Jurkat, Clone E6-1 (cell line): ENCODE data around the gene COP1.
"Not testable (repeated sequence)": the region's sequence is repeated elsewhere in the genome, so short reads cannot be mapped to it uniquely, and the experiment has no call there.

Experiments used
- DNase-seq: peaks from one replicate; pipeline ENCODE4 v3.0.0-alpha.2; 2011; ENCODE audit warnings: low read depth, low spot score
- H3K4me3 ChIP-seq: 2 replicates; pipeline ENCODE4 v1.5.1; 2011; ENCODE audit warnings: mild to moderate bottlenecking, low read length, control low read depth, moderate library complexity

The COP1 gene

DNA sequence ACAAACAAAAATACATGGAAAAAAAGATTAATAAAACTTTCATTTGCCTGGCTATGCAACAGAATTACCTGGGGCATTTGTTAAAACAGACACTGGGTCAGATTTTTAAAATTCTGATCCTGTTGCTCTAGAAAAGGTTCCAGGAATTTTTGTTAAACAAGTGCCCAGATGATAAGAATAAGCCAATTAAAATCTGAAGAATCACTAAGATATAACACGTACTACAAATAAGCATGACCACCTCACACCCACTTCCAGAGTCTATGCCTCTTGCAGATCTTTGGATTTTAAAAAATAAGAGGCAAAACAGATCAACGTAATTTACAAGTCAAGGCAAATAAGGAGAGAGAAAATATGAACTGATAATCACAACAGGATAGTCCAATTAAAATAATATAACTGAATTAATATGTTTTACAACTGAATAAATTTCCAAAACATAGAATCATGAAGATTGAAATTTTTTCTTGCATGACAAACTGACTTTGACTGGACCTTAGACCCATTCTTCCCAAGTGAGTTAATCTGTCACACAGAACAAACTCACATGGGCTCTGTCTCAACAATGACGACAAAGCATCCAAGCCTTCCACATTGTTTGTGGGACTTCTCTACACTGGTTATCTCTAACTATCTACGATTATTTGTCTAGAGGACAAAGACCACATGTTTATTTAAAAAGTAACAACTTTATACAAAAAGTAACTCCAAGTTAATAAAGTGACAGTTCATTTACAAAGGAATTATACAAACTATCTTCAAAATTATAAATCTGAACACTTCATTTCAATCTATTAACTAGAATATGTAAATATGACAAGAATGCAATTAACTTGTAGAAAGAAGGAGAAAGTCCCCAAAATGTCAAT lies 56.9 kb downstream of the COP1 start:
- no peak for DNase-seq
- H3K4me3 ChIP-seq, result no peak overlapping the region

DNA sequence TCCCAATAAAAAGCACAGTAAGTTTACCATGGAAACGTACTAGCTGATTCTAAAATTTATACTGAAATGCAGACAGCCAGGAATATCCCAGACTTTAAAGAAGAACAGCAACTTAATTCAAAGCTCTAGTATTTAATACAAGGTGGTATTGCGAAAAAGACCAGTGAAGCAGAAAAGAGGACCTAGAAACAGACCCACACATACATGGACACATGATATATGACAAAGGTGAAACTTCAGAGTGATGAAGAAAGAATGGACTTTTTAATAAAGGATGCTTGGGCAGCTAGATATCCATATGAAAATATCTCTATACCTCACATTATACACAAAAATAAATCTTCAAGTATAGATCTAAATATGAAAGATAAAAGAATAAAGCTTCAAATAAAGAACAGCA lies 62.6 kb downstream of the COP1 start:
- no peak for DNase-seq

DNA sequence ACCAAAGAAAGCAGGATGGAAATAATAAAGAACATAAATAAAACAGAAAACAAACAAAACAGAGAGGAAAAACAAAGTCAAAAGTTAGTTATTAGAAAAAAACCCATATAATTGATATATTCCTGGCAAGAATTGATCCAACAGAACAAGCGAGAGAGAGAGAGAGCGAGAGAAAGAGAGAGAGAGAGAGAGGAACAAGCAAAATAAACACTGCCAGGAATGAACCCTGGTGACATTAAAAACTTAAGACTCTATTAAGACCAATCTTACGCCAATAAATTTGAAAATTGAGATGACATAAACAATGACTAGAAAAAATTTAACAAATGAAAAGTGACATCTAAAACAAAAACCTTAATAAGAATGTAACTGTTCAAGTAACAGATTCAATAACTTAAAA lies 64.1 kb downstream of the COP1 start:
- DNase-seq, result no peak
- no peak overlapping the region for H3K4me3 ChIP-seq

More for the DNA sequence above, 62.6 kb downstream of the COP1 start:
- no peak overlapping the region for H3K4me3 ChIP-seq

DNA sequence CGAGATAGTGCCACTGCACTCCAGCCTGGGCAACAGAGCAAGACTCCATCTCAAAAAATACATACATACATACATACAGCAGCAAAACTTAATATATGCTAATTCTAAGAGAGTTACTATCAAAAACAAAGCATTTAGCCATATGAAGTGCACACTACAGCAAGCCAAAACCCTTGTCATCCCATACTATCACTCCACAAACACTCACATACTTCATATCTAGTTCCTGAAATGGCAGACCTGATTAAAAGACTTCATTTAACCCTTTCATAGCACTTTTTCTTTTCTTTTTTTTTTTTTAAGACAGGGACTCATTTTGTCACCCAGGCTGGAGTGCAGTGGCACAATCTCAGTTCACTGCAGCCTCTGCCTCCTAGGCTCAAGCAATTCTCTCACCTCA lies 65.6 kb downstream of the COP1 start:
- no peak for DNase-seq
- no peak overlapping the region for H3K4me3 ChIP-seq

DNA sequence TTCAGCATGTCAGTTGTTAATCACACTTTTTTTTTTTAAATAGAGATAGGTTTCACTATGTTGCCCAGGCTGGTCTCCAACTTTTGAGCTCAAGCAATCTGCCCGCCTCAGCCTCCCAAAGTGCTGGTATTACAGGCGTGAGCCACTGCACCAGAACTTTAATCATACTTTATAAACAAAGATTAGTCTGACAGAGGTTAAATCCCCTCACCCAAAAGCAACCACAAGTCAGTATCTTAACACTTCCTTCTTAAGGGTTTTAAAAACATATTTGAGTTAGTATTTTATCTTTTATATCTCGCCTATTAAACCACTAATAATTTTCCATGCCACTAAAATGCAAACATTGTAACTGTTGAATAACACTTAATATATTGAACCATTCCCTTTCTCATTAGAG lies 70.2 kb downstream of the COP1 start:
- DNase-seq, result no peak

DNA sequence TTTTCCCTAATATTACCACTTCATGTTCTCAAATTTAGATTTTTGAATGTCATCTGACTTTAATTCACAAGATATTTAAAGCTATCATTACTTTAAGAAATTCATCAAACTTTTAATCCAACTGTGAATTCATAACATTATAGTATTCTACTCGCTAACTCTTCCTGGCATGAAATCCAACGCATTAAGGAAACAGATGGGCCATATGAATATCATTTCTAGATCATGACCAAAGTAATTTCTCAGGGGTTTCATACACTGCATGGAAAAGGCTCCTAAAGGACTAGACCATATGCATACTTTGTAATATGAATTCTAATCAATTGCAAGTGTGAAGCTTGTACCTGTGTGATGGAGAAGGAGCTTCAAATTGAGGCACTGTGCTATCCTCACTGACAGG lies 72.4 kb downstream of the COP1 start:
- no peak overlapping the region for H3K4me3 ChIP-seq
- DNase-seq, result no peak

More for the DNA sequence above, 70.2 kb downstream of the COP1 start:
- H3K4me3 ChIP-seq, result no peak overlapping the region

DNA sequence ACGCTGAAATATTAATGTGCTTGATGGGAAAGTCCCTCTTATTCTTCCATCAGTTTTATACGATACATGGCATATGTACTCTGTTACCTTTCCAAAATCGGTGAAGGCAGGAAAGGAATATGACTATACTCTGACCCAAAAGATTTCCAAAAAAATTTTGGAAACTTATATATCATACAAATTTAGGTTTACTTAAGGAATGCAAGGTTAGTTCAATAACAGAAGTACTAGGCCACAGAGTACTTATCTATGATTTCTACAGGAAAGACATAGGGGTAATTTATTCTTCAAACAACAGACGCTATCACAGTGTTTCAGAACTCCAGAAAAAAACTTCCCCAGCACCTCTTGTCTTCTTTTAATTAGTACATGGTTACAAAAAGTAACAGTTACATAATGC lies 84.8 kb downstream of the COP1 start:
- DNase-seq, result no peak
- H3K4me3 ChIP-seq, result no peak overlapping the region

DNA sequence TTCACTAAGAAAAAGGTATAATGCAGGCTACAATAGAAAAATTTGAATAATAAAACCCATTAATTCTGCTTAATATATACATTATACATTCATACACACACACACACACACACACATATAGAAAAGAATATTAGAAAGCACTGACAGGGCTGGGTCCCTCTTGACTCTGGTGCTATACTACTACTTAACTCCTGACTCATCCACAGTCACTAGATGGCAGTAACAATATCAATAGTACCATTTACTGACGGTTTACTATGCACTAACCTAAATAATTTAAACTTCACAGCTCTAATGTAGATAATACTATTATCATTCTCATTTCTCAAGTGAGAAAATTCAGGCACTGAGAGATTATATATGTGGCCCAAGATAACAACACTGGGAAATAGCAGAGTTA lies 87.5 kb downstream of the COP1 start:
- H3K4me3 ChIP-seq, result no peak overlapping the region
- peak; percentile 9 for DNase-seq

DNA sequence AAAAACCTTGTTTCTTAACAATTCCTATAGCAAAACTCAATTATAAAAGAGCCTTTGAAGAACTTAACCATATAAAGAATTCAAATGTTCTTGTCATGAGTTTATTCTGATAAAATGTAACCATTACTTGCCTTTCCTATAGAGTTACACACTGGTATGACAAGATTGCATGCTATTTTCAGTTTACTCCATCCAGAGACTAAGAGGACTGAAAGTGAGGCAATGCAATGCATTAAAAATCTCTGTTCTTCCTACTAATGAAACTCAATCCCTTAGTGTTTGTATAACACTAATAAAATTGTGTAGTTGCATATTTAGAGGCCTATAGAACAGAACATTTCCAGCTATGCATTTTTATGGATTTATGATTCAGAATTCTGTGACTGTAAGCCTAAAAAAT lies 88.1 kb downstream of the COP1 start:
- no peak for DNase-seq
- H3K4me3 ChIP-seq, result no peak overlapping the region

DNA sequence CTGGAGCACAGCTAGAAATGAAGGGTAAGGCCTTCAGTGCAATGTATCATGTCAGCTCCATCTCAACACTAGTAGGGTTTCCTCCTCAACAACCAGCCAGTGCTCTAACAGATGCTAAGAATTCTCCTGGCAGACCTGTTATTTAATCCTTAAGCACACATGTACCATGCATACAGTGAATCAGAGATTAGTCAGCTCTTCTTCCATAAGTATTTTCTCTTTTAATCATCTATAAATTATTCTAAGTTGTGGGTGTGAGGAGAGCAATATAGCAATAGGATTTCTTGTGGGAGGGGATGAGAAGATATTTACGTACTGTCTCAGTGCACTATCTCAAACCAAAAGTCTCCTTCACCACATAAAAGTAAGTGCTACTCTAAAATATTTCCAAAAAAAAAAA lies 95.3 kb downstream of the COP1 start:
- no peak overlapping the region for H3K4me3 ChIP-seq
- no peak for DNase-seq

DNA sequence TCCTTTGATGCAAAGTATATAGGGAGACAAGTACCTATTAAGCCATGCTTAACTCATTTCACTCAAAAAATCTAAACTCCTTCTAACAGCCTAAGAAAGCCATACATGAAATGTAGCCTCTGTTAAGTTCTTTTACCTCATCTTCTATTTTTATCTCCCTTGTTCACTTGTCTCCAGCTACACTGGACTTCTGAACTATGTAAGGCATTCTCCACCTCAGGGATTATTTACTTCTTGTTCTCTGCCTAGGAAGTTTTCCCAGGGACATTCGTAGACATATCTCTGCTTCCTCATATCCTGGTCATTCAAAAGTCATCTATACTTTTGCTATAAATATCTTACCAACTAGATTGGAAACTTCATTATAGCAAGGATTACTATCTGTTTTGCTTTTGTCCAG lies 96.9 kb downstream of the COP1 start:
- H3K4me3 ChIP-seq, result no peak overlapping the region
- DNase-seq, result no peak

DNA sequence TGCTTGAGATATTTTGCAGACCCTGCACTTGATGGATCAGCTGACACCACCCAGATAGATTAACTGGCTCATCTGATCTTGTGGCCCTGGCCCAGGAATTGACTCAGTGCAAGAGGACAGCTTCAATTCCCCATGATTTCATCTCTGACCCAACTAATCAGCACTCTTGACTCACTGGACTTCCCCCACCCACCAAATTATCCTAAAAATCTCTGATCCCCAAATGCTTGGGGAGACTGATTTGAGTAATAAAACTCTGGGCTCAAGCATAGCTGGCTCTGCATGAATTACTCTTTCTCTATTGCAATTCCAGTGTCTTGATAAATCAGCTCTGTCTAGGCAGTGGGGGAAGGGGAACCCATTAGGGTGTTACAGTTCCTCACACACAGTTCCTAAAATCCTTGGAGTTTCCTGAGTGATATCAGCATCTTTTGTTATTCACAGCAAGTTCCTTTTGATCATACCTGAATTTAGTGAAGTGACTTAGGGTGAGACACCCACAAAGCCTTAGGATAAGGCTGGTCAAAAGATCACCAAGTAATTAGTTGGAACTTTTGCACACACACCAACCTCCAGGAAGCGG lies 104.2 kb downstream of the COP1 start:
- no peak overlapping the region for H3K4me3 ChIP-seq
- no peak for DNase-seq

DNA sequence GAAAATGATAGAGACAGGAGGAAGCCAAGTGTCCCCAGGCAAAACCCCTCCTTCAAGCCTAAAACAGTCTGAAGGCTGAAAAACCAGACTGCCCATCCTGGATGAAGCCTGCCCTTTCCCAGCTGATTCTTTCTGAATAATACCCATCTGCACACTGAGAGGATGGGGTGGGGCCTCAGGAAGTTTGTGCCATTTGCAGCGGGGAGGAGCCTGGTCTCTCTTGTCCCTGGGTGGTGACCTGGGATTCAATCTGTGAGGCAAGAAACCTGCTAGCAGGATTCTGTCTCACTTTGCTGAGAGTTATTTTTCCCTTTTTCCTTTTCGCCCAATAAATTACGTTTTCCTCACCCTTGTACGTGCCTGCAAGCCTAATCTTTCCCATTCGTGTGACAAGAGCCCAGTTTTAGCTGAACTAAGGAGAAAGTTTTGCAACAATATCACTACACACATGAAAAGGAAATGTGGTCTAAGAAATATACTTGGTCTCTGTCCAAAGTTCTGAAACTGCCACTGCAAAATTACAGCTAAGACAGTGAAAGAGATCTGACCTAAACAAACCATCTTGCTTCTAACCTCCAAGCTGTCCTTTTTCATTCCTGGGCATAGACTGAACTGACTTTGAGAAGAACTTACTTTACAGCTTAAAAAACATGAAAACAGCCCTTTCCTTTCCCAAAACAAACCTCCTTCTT lies 105.0 kb downstream of the COP1 start:
- H3K4me3 ChIP-seq, result no peak overlapping the region
- DNase-seq, result peak; percentile 20

DNA sequence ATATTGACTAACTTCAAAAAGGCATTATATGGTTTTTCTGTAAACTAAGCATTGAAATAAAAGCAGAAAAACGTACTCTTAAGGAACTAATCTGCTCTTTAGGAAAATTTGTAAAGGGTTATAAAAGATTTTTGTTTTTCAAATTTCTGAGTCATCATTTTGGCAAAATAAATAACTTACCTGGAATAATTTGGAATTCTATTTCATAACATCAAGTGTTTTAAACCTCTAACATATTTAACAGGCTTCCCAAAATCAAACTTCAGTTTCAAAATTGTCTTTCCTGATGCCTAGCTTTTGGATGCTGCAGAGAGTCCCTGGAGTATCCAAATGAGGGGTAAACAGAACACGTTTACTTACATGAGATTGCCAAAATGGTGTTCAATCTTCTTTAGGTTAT lies 108.5 kb downstream of the COP1 start:
- no peak overlapping the region for H3K4me3 ChIP-seq
- DNase-seq, result no peak

DNA sequence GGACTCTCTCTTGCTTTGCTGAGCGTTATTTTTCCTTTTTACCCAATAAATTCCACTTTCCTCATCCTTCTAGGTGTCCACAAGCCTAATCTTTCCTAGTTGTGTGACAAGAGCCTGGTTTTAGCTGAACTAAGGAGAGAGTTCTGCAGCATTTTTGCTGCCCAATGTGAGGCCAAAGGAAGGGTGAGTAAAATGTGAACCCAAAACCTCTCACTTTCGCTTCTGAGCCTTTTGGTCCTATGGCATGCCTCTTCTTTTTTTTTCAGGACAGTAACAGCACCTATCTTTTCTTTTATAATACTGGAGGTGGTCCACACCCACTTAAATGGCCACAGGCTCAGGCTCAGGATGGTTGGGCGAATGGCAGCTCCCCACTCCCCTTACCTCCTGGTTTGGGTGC lies 111.1 kb downstream of the COP1 start:
- no peak for DNase-seq
- H3K4me3 ChIP-seq, result no peak overlapping the region

DNA sequence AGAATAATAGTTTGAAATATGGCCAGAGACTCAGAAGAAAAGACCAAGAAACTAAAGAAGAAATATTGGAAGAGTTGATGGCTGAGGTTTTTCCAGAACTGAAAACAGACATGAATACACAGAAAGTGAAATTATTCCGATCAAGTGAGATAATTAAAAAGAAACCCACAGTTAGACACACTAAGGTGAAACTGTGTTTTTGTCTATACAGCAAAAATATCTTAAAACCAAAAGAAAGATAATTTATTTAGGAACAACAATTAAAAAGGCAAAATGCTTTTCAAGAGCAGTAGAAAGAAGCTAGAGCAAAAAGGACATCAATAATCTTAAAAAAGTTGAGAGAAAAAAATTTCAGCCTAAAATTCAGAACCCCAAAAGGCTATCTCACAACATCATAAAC lies 116.3 kb downstream of the COP1 start:
- DNase-seq, result no peak
- no peak overlapping the region for H3K4me3 ChIP-seq

DNA sequence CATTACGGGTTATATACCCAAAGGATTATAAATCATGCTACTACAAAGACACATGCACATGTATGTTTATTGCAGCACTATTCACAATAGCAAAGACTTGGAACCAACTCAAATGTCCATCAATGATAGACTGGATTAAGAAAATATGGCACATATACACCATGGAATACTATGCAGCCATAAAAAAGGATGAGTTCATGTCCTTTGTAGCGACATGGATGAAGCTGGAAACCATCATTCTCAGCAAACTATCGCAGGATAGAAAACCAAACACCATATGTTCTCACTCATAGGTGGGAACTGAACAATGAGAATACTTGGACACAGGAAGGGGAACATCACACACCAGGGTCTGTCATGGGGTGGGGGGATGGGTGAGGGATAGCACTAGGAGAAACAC lies 119.3 kb downstream of the COP1 start:
- not testable (repeated sequence) for H3K4me3 ChIP-seq, DNase-seq

DNA sequence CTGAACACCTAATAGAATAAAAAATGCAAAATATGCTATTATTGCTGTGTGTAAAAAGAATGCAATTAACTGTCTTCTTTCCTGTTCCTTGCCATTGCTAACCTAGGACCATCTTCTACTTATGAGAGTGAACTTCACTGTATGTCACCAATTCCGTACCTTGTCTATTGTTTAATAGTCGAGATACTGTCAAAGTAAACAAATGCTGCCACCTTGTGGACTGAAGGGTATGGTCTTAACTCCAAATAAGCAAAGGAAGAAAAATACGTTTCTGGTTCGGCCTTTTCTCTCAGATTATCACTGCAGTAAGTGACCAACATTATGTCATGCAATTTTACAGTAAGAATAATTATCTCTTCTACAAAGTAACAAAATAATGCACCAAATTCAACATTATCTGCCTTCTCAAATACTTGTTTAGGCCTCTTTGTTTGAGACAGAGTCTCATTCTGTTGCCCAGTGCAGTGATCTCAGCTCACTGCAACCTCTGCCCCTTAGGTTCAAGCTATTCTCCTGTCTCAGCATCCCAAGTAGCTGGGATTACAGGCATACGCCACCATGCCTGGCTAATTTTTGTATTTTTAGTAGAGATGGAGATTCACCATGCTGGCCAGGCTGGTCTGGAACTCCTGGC lies 133.4 kb downstream of the COP1 start:
- no peak overlapping the region for H3K4me3 ChIP-seq
- peak; percentile 51 for DNase-seq

DNA sequence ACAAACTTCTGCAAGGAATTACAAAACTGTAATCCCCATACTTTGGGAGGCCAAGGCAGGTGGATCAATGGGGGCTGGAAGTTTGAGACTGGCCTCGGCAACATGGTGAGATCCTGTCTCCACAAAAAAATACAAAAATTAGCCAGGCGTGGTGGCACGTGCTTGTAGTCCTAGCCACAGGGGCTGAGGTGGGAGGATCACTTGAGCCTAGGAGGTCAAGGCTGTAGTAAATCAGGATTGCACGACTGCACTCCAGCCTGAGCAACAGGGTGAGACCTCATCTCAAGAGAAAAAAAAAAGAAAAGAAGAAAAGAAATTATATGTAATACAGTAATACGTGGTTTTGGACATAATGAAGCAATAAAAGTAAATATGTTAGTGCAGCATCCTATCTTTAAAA lies 138.2 kb downstream of the COP1 start:
- no peak for DNase-seq
- no peak overlapping the region for H3K4me3 ChIP-seq

DNA sequence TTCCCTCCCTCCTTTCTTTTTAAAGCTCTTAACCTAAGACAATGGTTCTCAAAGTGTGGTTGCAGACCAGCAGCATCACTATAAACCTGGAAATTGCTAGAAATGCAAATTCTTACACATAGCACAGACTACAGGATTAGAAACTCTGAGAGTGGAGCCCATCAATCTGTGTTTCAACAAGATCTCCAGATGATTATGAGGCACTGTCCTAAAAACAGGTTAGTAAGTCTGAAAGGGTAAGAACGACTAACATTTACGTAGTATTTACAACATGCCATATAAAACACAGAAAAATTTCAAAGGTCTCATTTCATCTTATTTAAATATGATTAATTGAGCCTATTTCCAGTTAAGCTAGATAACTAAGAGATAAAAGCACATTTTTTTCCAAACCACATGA lies 138.8 kb downstream of the COP1 start:
- H3K4me3 ChIP-seq, result no peak overlapping the region
- no peak for DNase-seq
